HG03565 (cell line): Measurements from ENCODE around the gene SLC29A2.
A peak's percentile ranks its signal among the peaks of the same experiment; 100 is the strongest.

ENCODE experiments used
- ATAC-seq: cut with Tn5 transposase; IDR thresholded peaks from one replicate; pipeline ENCODE4 v1.9.1; 2021; ENCODE audit warnings: mild to moderate bottlenecking, moderate library complexity; ENCODE audit not compliant: unreplicated experiment

The SLC29A2 gene

DNA sequence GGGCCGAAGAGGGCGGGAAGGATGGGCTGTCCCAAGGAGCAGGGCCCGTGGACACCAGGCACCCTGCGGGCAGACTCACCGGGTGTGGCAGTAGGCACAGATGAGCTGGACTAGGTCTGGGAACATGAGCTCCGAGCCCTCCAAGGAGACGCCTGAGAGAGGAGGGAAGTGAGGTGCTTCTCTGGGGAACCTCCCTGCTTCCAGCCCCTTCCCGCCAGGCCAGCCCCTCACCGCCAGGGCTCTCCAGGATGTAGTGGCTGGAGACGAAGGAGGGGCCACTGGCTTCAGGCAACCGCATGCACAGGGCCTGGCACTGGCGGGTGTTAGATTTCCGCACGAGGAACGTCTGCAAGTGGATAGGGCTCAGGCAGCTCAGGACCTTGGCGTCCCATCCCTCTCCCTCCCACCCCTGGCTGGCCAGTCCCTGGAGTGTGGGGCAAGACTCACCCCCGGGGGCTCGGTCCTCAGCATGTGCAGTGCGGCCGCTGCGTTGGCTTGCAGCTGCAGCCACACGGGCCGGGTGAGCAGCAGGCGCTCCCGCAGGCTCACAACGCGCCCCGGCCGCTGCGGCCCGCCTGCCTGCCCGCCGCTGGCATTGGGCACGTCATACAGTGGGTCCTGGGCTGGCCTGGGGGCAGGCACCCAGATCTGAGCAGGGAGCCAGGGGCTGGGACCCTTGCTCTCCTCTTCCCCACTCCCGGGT, 35.9 kb downstream of the SLC29A2 start:
- ATAC-seq = no peak

DNA sequence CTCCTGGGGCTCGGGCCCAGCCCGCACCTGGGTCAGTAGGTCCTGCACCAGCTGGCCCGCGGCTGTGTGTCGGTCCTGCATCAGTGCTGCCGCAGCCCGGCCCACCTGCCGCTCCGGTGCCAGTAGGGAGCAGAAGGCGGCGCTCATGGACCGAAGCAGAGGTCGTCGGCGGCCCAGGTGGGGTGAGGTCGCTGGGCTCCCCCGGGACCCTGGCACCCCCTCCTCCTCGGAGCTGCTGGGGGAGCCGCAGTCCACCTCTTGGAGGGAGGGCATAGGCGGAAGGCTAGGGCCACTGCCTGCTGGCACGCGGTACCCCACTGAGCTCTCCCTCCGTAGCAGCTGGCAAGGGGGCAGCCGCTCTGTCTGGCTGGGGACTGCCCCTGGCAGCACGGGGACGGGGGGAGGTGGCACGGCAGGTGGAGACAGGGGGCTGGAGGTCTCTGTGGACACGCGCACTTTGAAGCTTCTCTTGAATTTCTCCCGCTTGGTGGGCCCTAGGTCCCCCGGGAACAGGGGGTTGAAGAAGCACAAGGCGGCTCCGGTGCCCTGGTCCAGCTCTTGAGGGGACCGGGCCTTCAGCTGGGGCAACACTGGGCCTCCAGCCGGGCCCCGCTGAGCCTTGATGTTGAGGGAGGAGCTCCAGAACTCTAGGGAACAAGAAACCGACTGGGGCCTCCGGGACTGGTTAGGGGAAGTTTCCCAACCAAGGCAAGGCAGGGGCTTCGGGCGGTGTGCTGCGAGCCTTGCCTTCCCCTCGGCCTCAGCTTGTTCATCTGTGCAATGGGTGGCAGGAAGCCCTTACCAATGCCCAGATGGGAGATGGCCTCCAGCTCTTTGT, 36.7 kb downstream of the SLC29A2 start:
- no peak for ATAC-seq

DNA sequence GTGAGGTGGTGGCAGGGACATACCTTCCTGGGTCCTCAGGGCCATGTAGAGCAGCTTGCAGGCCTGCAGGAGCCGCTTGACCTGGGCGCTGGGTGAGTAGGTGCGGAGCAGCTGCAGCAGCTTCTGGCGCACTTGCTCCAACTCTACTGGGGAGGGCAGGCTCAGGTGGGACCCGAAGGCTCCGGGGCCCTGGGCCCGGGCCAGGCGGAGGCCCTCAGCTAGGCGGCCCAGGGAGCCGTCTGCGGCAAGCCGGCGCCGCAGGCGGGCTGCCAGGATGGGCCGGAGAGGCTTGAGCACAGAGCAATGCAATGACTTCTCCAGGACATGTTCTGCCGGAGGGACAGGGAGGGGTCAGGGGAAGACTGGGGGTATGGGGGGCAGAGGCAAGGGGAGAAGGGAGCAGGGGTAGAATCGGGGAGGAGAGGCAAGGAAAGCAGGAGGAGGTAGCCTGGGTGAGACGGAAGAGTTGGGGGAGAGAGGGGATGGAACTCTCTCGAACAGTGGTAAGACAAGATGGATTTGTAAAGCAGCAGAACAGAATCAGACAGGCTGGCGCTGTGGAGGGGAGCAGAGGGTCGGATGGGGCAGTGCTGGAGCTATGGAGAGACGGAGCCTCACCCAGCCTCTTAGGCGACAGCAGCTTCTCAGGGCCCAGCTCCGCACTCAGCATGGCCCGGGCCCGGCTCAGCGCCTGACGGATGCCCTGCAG, 37.5 kb downstream of the SLC29A2 start:
- ATAC-seq = no peak

DNA sequence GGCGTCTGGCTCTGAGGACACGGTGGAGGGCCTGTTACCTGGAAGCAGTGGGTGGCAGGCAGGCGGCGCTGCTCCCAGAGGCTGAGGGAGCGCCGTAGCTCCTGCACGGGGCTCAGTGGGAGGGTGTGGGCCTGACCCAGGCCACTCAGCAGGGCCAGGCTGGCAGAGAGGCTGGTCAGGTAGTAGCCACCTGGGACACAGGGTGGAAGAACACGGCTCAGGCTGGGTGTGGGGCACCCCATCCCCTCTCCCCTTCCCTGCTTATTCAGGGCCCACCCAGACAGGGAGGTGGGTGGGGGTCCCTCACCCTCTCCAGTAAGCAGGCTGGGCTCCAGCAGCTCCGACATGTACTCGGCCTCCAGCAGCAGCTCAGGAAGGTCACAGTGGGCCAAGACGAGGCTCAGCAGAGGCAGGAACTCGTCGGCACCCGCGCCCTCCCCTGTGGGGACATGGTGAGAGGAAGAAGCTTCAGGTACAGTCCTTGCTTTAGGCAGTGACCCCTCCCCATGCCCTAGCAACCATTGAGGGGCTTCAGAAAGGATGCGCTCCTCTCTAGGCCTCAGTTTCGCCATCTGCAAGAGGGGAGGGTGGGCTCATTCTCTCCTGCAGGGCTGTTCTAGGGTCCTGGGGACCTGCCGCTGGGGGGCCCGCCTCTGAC, 38.2 kb downstream of the SLC29A2 start:
- ATAC-seq = no peak

DNA sequence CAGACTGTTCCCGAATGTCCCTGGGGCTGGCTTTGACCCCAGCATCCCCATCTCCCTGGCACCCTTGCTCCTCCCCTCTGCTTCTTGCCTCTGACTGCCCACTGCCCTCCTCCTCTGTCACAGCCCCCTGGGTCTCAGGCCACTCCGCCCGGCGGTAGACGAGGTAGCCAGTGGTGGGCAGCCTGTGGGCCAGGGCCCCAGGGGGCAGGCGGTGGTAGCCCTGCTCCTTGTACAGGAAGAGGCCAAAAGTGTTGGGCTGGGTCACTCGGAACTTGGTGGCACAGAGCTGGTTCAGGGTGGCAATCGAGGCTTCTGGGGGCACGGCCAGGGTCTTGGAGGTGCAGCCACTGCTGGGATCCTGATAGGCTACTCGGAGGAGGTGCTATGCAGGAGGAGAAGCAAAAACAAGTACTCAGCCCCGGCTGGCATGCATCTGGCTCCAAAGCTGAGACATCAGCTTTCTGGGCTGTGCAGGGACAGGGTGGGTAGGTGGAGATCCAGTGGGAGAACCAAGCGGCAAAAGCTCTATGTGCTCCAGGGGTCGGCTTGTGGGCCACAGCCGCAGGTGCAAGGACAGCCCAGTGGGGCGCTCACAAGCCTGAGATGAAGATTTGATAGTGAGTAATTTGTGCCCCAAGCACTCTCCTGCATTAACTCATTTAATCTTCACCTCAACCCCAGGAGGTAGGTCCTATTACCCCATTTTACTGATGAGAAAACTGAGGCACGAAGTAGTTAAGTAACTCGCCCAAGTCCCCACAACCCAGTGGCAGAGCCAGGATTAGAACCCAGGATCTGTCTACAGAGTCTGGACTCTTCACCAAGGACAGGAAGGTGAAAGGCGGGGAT, 39.0 kb downstream of the SLC29A2 start:
- ATAC-seq = no peak

DNA sequence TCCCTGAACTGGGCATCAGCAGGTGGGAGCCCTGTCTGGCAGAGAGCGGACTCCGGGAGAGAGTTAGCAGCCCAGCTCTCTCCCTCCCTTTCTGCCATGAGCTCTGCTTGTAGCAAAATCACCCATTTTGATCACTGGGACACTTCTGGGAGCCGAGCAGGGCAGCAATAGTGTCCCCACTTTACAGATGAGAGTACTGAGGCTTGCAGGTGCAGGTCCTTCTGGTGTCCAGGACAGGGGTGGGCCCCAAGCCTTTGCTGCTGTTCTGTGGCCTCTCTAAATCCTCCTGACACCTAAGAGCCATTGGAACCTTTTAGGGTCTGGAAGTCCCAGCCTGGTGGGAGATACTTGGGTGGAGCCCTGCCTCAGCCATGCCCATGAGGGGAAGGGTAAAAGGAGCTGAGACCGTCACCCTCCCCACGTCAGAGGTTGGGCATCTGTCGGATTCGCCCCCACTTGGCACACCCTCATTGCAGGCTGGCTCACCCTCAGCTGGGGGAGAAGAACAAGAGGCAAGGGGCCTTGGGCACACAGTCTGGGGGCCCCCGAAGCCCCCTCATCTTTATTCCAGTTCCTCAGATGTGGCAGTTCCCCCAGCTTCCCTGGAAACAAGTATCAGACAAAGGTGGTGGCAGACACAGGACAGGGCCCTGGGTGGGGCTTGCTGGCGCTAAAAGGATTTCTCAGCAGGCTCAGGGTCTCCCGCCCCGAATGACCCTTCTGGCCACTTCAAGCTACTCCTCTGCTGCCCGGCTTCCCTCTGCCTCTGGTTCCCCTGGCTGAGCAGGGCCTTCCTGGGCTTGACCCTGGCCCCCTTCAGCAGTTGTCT, 39.8 kb downstream of the SLC29A2 start:
- ATAC-seq = no peak

DNA sequence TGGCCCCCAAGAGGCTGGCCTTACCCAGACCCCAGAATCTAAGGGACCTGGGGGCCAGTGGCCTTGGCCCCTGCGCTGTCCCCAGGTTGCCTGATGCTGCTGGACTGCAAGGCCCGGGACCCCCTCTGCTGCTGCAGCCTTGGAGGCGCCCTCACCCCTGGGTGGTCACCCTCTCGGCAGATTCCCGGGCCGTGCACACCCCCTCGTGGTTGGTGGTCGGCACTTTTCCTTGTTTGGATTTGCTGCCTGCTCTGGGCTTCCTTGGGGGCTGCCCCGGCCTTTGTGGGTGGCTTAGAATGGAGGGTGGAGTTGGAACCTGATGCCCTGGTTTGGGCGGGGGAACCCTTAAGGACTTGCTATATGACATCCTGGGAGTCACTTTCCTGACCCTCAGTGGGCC, 40.6 kb downstream of the SLC29A2 start:
- ATAC-seq = no peak

DNA sequence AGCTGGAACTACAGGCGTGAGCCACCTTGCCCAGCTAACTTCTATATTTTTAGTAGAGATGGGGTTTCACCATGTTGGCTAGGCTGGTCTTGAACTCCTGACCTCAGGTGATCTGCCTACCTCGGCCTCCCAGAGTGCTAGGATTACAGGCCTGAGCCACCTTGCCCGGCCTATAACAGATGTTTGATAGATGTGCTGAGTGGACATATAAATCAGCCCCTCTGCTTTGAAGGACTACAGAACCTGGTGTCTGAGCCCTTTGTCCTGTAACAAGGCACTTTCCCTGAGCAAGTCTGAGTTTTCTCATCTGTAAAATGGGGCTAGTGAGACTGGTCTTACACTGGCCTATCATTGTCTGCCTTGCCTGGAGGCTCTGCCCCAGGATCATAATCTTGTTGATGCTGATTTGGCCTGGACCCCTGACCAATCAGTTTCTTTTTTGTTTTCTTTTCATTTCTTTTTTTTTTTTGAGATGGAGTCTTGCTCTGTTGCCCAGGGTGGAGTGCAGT, 42.3 kb downstream of the SLC29A2 start:
- no peak for ATAC-seq

DNA sequence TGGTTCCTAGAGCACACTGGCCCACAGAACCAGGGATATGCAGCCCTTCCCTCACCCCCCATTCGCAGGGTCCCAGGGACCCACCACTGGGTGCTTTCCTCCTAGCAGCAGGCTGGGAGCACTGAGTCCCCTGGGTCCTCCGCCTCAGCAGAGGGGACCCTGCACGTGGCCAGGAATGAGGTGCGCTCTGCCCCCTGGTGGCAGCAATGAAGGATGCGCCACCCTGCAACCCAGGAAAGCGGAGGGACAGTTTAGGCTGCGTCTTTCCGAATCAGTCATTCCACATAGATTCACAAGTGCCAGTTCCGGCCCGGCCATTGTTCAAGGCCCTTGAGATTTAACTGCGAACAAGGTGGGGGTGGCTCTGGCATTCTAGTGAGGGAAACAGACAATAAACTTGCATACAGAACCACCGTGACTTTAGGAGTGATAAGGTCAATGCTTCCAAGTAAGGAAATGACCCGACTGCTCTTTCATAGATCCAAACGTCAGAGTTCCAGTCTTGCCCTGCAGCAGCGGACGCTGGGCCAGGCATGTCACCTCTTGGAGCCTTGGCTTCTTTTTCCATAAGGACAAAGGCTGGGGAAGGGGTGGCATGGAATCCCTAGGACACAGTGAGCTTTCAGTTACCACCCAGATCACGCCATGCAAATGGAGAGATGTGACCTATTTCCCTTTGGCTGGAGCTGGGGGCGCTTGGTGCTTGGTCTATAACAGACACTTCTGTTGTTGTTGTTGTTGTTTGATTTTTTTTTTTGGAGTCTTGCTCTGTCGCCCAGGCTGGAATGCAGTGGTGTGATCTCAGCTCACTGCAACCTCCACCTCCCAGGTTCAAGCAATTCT, 43.0 kb downstream of the SLC29A2 start:
- ATAC-seq = peak; percentile 59

DNA sequence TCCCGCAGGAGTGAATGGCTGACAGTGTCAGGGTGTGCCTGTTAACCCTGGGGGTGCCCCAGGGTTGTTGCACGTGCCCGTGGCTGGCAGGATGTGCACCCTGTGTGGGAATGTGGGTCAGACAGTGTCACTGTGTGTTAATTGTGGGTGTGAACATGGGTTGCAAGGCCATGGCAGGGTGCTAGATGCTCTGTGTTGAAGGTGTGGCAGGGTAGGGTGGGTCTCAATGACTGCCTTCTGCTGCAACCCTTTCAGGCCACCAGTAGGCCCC, 43.6 kb downstream of the SLC29A2 start:
- no peak for ATAC-seq

DNA sequence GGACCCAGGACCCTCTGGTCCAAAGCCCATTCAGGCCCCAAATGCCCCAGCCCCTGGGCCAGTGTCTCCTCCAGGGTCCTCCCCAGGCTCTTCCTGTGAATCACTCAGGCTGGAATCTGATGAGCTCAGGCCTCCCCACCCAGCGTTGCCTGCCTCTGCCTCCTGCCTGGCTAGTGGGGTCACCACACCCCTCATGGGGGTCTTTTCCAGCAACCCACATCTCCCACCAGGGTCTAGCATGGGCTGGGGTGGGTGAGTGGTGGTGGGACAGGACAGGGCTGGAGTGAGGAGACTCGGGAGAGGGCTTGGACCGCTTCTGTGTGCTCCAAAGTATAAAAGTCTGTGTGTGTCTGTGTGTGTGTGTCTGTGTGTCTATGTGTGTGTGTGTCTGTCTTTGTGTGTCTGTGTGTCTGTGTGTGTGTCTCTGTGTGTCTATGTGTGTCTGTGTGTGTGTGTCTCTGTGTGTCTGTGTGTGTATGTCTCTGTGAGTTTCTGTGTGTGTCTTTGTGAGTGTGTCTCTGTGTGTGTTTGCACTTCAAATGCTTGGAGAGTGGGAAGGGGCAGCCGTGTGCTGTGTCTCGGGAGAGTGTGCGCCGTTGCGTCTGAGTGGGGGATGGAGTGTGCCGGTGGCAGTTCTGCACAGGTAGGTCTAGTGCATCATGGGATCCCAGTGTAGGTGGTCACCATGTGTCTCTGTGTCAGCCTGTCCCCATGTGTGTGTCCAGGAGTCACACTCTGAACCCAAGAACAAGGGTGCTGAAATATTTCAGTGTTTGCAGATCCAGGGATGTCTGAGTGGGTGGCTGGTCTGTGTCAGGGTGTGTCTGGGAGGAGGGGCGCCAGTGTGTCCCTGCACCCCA, 44.2 kb downstream of the SLC29A2 start:
- ATAC-seq = no peak

DNA sequence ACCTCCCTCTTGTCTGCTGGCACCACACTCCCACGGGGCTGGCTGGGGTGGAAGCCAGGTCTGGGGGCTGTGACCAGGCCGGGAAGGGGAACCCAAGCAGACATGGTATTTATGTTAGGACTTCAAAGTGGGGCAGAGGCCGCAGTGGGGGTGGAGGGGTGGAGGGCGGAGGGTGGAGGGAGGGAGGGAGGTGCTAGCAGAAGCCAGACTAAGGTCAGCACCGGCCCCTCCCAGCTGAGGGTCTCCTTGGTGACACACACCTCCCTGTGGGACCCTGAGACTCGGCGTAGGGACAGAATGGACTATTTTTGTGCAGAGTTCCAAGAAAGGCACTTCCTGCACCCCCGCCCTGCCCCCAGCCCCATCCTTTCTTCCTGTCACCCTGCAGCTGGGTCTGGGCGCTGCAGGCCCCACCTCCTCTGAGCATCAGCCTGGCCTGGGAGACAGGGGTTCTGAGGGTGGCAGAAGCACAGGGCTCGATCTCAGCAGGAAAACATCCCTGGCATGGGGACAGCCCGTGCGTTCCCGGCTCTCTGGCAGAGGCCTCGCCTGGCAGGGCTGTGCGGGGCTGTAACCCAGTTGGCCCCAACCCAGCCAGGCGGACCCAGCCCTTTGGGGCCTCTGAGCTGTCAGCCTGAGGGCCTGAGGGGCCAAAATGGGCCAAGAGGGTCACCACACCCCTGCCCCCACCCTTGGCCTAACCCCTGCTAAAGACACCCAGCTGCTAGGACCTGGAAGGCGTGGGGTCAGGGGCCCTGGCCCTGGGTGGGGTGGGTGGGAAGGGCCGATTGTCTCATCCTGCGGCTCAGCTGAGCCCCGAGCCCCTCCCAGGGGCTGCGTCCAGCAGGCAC, 45.1 kb downstream of the SLC29A2 start:
- no peak for ATAC-seq

DNA sequence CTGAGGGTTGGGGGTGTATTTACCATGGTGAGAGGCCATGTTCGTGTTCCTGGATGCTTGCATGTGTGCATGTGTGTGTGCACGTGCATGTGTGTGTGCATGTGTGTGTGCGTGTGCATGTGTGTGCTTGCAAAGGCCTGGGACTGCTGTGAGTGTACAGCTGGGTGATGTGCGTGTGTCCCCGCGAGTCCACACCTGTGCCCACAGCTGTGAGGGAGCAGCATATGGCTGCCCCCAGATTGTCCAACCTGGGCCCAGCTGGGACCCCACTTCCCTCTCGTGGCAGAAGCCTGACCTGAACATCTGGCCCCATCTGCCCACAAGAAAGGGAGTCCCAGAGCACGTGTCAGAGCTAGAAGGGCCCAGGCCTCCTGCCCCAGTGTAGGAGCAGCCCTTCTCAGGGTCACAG, 46.3 kb downstream of the SLC29A2 start:
- ATAC-seq = no peak

DNA sequence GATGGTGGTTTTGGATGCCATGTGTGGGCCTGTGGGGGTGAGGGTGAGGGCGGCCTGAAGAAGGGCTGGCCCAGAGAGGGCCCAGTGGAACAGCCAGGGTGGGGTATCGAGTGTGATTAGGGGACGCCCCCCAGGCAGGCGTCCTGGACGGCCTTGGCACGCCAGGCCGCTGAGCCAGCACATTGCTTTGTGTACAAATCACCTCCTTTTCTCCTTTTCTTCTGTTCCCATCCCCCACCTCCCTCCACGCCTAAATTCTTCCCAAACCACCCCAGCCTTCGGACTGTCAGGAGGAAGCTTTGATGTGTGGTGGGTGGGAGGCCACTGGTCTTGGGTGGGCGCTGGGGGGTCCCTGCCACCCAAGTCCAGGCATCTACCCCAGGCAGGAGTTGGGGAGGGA, 46.9 kb downstream of the SLC29A2 start:
- no peak for ATAC-seq

DNA sequence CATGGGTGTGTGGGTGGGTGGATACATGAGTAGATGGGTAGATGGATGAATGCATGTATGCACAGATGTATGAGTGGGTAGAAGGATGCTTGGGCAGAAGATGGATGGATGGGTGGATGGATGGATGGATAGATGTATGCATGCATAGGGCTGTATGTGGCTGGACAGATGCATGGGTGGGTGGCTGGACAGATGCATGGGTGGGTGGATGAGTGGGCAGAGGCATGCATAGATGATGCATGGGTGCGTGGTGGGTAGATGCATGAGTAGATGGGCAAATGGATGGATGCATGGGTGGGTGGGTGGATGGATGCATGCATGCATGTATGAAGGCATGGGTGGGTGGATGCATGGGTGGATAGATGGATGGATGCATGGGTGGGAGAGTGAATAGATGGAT, 47.9 kb downstream of the SLC29A2 start:
- ATAC-seq = no peak

DNA sequence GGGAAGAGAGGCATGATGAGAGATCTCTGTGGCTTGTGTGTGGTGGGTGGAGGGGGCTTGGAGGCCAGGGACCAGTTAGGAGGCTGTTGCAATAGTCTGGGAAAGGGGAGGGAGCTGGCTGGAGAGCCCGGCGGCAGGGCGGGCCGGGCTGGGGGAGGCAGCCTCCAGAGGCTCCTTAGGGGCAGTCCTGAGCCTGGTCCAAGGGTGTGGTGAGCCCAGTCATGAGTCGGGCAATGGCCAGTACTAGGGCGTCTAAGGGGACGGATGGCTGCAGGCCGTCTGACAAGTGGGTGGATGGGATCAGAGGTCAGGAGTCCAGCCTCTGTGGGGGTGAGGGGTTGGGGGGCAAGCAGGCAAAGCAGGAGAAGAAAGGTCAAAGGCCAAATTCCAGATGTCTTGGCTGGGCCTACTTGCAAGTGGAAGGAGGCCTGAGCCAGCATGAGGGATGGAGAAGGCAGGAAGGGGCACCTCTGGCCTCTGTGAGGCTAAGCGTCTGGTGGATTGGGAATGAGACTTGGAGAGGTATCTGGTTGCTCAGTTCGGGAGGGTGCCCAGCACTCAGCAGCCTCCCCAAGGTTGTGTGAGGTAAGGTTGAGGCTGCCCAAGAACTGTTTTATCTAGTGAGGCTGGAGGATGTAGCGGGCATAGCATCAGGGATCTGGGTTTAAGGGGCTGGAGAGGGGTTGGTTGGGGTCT, 48.7 kb downstream of the SLC29A2 start:
- no peak for ATAC-seq
